Progenitor cell of endocrine pancreas (in vitro differentiated cells): Measurements from ENCODE around the gene NDUFS4. TPM values are rescaled to one million over a fixed set of nuclear protein-coding genes. Genes with fewer than 3 reads are reported as not detected.

Experiments used
- DNase-seq: peaks from one replicate; pipeline ENCODE4 v3.0.0; 2021; ENCODE audit warnings: low spot score; ENCODE audit not compliant: unreplicated experiment
- H3K27ac Mint-ChIP-seq: 2 replicates; pipeline ENCODE4 v1.8.0; 2021; ENCODE audit warnings: mild to moderate bottlenecking, moderate library complexity, mixed read lengths
- H3K27me3 Mint-ChIP-seq: 2 replicates; pipeline ENCODE4 v1.8.0; 2021; ENCODE audit warnings: mixed read lengths
- H3K36me3 Mint-ChIP-seq: 2 replicates; pipeline ENCODE4 v1.8.0; 2022; ENCODE audit warnings: mixed read lengths; ENCODE audit not compliant: insufficient read depth
- H3K4me1 Mint-ChIP-seq: 2 replicates; pipeline ENCODE4 v1.8.0; 2021; ENCODE audit warnings: low read depth, mixed read lengths
- H3K4me3 Mint-ChIP-seq: 2 replicates; pipeline ENCODE4 v1.8.0; 2021; ENCODE audit warnings: low read depth, mild to moderate bottlenecking, moderate library complexity, mixed read lengths
- H3K9me3 Mint-ChIP-seq: 2 replicates; pipeline ENCODE4 v1.8.0; 2021; ENCODE audit warnings: low read depth, mixed read lengths
- total RNA-seq: library from RNA; stranded (reverse); gene quantifications from 2 replicates; pipeline ENCODE4 v1.2.1, GENCODE V29; 2021
- TF ChIP-seq, protein P1 (sequence below): fragments of 200-600 bp; sonication (generic); IDR thresholded peaks from one replicate; pipeline ENCODE4 v1.5.0; 2021; ENCODE audit warnings: antibody characterized with exemption, mild to moderate bottlenecking; ENCODE audit not compliant: unreplicated experiment

The NDUFS4 gene
- total RNA-seq, 1 donor from 2014 or later = 62.7 TPM

- Mint-ChIP-seq H3K4me3 (no peak overlapping the region), H3K36me3 (peaks cover 5% of the 10 kb centered on the region), H3K4me1 (peaks cover 6% of the 10 kb centered on the region), H3K9me3 (no peaks in the 10 kb centered on the region), H3K27ac (no peak overlapping the region), H3K27me3 (no peaks in the 10 kb centered on the region)
- no peak for DNase-seq
- TF ChIP-seq, protein P1, sequence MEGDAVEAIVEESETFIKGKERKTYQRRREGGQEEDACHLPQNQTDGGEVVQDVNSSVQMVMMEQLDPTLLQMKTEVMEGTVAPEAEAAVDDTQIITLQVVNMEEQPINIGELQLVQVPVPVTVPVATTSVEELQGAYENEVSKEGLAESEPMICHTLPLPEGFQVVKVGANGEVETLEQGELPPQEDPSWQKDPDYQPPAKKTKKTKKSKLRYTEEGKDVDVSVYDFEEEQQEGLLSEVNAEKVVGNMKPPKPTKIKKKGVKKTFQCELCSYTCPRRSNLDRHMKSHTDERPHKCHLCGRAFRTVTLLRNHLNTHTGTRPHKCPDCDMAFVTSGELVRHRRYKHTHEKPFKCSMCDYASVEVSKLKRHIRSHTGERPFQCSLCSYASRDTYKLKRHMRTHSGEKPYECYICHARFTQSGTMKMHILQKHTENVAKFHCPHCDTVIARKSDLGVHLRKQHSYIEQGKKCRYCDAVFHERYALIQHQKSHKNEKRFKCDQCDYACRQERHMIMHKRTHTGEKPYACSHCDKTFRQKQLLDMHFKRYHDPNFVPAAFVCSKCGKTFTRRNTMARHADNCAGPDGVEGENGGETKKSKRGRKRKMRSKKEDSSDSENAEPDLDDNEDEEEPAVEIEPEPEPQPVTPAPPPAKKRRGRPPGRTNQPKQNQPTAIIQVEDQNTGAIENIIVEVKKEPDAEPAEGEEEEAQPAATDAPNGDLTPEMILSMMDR = no peak
These were observed 52.6 kb downstream of the NDUFS4 start for GRCh38 chr5:53613061-53613460.

DNA sequence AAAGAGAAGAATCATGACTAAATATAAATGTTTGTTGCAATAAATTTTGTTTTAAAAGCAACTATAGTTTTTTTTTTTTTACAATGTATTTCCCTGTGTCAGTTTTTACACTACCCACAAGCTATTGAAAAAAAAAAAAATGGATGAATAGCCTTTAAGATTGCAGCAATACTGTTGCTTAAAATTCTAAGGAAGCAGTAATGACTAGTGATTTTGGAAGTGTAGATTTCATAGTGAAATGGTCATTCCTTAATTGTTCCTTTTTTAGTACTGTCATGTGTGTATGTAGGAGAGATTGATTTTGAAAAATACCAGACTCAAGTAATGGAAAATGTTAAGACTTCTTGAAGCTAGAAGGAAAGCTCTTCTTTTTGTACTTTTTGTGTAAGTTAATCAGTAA lies 53.1 kb downstream of the NDUFS4 start:
- Mint-ChIP-seq H3K4me1 (peaks cover 6% of the 10 kb centered on the region), H3K4me3 (no peak overlapping the region), H3K9me3 (no peaks in the 10 kb centered on the region), H3K27me3 (no peaks in the 10 kb centered on the region), H3K36me3 (peaks cover 4% of the 10 kb centered on the region), H3K27ac (no peak overlapping the region)
- DNase-seq = no peak
- TF ChIP-seq, protein P1 = no peak

- DNase-seq = no peak
- H3K4me1 Mint-ChIP-seq = peaks cover 6% of the 10 kb centered on the region
- TF ChIP-seq, protein P1 = no peak
- no peaks in the 10 kb centered on the region for H3K36me3 Mint-ChIP-seq
- no peak overlapping the region for H3K27ac Mint-ChIP-seq
- no peak overlapping the region for H3K4me3 Mint-ChIP-seq
- H3K27me3 Mint-ChIP-seq = no peaks in the 10 kb centered on the region
- no peaks in the 10 kb centered on the region for H3K9me3 Mint-ChIP-seq
These were observed 54.0 kb downstream of the NDUFS4 start for GRCh38 chr5:53614376-53614885.

DNA sequence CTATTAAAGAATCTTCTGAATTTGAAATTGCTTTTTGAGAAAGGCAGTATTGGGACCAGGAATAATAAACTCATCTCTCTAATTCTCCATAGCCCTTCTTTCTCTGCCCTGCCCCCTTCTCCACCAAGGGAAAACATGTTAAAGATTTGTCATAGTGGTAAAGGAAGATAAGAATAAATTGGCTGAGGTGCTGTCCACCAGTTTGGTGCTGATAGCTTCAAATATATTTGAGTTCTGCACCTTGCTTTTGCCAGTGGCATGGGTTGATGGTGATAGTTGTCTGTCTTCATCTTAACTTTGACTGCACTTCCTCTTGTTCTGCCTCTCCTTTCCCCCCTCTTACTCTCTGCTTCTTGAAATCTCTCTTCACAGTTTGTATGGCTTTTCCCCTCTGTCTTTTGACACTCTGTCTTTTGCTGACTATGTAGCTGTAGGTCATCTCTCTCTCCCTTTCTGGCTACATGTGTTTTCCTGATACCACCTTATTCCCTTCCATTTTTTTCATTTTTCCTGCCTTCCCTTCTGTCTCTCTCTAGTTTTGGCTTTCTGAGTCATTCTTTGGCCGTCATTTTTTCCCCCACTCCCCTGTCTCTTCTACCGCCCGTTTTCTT lies 56.6 kb downstream of the NDUFS4 start:
- no peak overlapping the region for H3K4me3 Mint-ChIP-seq
- H3K27me3 Mint-ChIP-seq = no peaks in the 10 kb centered on the region
- H3K9me3 Mint-ChIP-seq = peaks cover 4% of the 10 kb centered on the region
- DNase-seq = no peak
- TF ChIP-seq, protein P1 = no peak
- H3K27ac Mint-ChIP-seq = no peak overlapping the region
- H3K4me1 Mint-ChIP-seq = peaks cover 5% of the 10 kb centered on the region
- H3K36me3 Mint-ChIP-seq = peaks cover 4% of the 10 kb centered on the region

- Mint-ChIP-seq H3K4me1 (no peaks in the 10 kb centered on the region), H3K27me3 (no peaks in the 10 kb centered on the region), H3K36me3 (peaks cover 52% of the 10 kb centered on the region), H3K27ac (no peak overlapping the region), H3K9me3 (peaks cover 40% of the 10 kb centered on the region), H3K4me3 (no peak overlapping the region)
- no peak for DNase-seq
- TF ChIP-seq, protein P1 = no peak
These were observed 70.8 kb downstream of the NDUFS4 start for GRCh38 chr5:53631251-53631650.
